Suprapubic skin (tissue), 4 donors: Measurements from ENCODE around the gene CLNK. TPM values are rescaled to one million over a fixed set of nuclear protein-coding genes. Genes with fewer than 3 reads are reported as not detected.
"Not testable (repeated sequence)": the region's sequence is repeated elsewhere in the genome, so short reads cannot be mapped to it uniquely, and the experiment has no call there.

Experiments
- DNase-seq, 2 donors: peaks; one replicate each; pipeline ENCODE4 v3.0.0-alpha.2; 2019; ENCODE audit warnings: low spot score in 2 of 2
- H3K27ac ChIP-seq: fragments of 200-600 bp; sonication (generic); one replicate; pipeline ENCODE4 v1.5.1; 2019
- H3K27me3 ChIP-seq: fragments of 200-600 bp; sonication (generic); one replicate; pipeline ENCODE4 v1.5.1; 2019
- H3K36me3 ChIP-seq: fragments of 200-600 bp; sonication (generic); one replicate; pipeline ENCODE4 v1.5.1; 2019
- H3K4me1 ChIP-seq: fragments of 200-600 bp; sonication (generic); one replicate; pipeline ENCODE4 v1.5.1; 2019
- H3K4me3 ChIP-seq: fragments of 200-600 bp; sonication (generic); one replicate; pipeline ENCODE4 v1.5.1; 2019; ENCODE audit warnings: mild to moderate bottlenecking
- H3K9me3 ChIP-seq: fragments of 200-600 bp; sonication (generic); one replicate; pipeline ENCODE4 v1.5.1; 2019
- CTCF ChIP-seq, 2 donors: fragments of 200-600 bp in 1 of 2; fragments of 450-650 bp in 1 of 2; sonication (generic) in 1 of 2; IDR thresholded peaks; one replicate each; pipeline ENCODE4 v1.5.1; 2016 to 2019; ENCODE audit warnings: antibody characterized with exemption in 2 of 2, mild to moderate bottlenecking in 1 of 2, moderate library complexity in 1 of 2
- EP300 ChIP-seq: sonication (generic); formaldehyde crosslinking; IDR thresholded peaks from one replicate; pipeline ENCODE4 v1.6.1; 2017; ENCODE audit warnings: antibody characterized with exemption
- POLR2A ChIP-seq, 2 donors: fragments of 450-650 bp; IDR thresholded peaks; one replicate each; pipeline ENCODE4 v1.6.1; 2017; ENCODE audit warnings: antibody characterized with exemption in 2 of 2, mild to moderate bottlenecking in 2 of 2, moderate library complexity in 2 of 2
- POLR2AphosphoS5 ChIP-seq, 3 donors: sonication (generic); formaldehyde crosslinking; IDR thresholded peaks; one replicate each; pipeline ENCODE4 v1.6.1; 2017; ENCODE audit warnings: antibody characterized with exemption in 3 of 3
- WGBS: methylation state at CpG from one replicate; pipeline ENCODE4 v1.1.5; 2018; 5-methylcytosine and 5-hydroxymethylcytosine counted together
- total RNA-seq, 4 donors: library from RNA; depleted of rRNA; stranded (reverse); fragments of >200 nt; gene quantifications; one replicate each; pipeline ENCODE4 v1.1.0, GENCODE V29; 2016

CLNK gene
- total RNA-seq, 4 donors from 2014 or later = 0.11 to 0.64 (median 0.52) TPM; not detected in 1

- peaks cover 2% of the 10 kb centered on the region for H3K27me3 ChIP-seq
- no peaks in the 10 kb centered on the region for H3K9me3 ChIP-seq
- H3K4me3 ChIP-seq = no peak overlapping the region
- TF ChIP-seq CTCF (IDR thresholded peaks at IDR 0.05) (no peak), EP300 (no peak), POLR2AphosphoS5 (IDR thresholded peaks at IDR 0.05) (no peak), POLR2A (IDR thresholded peaks at IDR 0.05) (no peak)
- no peaks in the 10 kb centered on the region for H3K4me1 ChIP-seq
- DNase-seq = no peak
- no peak overlapping the region for H3K27ac ChIP-seq
- WGBS = 89% methylated on average over 7 of the region's 7 CpGs
- H3K36me3 ChIP-seq = no peaks in the 10 kb centered on the region
These were observed 109.2 kb downstream of the CLNK start for GRCh38 chr4:10575414-10575813.

- not testable (repeated sequence) for DNase-seq, H3K4me3 ChIP-seq, H3K27me3 ChIP-seq, H3K36me3 ChIP-seq, H3K4me1 ChIP-seq, H3K9me3 ChIP-seq, H3K27ac ChIP-seq
- 92% methylated on average over 8 of the region's 8 CpGs for WGBS
These were observed 110.0 kb downstream of the CLNK start for GRCh38 chr4:10574553-10574952.

GRCh38 chr4:10571909-10572308 is 112.7 kb downstream of the CLNK start:
- H3K27ac ChIP-seq = no peak overlapping the region
- no peak overlapping the region for H3K4me3 ChIP-seq
- H3K9me3 ChIP-seq = no peaks in the 10 kb centered on the region
- TF ChIP-seq EP300 (no peak), POLR2AphosphoS5 (IDR thresholded peaks at IDR 0.05) (no peak), CTCF (IDR thresholded peaks at IDR 0.05) (no peak), POLR2A (IDR thresholded peaks at IDR 0.05) (no peak)
- WGBS = 40% methylated on average over 2 of the region's 2 CpGs
- no peaks in the 10 kb centered on the region for H3K36me3 ChIP-seq
- no peak for DNase-seq
- H3K4me1 ChIP-seq = no peaks in the 10 kb centered on the region
- peaks cover 7% of the 10 kb centered on the region for H3K27me3 ChIP-seq

- Histone ChIP-seq H3K4me1 (no peaks in the 10 kb centered on the region), H3K36me3 (no peaks in the 10 kb centered on the region), H3K9me3 (no peaks in the 10 kb centered on the region), H3K27me3 (peaks cover 5% of the 10 kb centered on the region), H3K27ac (no peak overlapping the region), H3K4me3 (no peak overlapping the region)
- DNase-seq = no peak
- WGBS = 90% methylated on average over 2 of the region's 2 CpGs
- TF ChIP-seq EP300 (no peak), POLR2AphosphoS5 (IDR thresholded peaks at IDR 0.05) (no peak), CTCF (IDR thresholded peaks at IDR 0.05) (no peak), POLR2A (IDR thresholded peaks at IDR 0.05) (no peak)
These were observed 115.1 kb downstream of the CLNK start for GRCh38 chr4:10569491-10569890.

- no peaks in the 10 kb centered on the region for H3K4me1 ChIP-seq
- TF ChIP-seq EP300 (no peak), CTCF (IDR thresholded peaks at IDR 0.05) (no peak), POLR2AphosphoS5 (IDR thresholded peaks at IDR 0.05) (no peak), POLR2A (IDR thresholded peaks at IDR 0.05) (no peak)
- H3K36me3 ChIP-seq = no peaks in the 10 kb centered on the region
- no peaks in the 10 kb centered on the region for H3K9me3 ChIP-seq
- H3K4me3 ChIP-seq = no peak overlapping the region
- DNase-seq = no peak
- H3K27me3 ChIP-seq = peaks cover 5% of the 10 kb centered on the region
- no peak overlapping the region for H3K27ac ChIP-seq
These were observed 116.8 kb downstream of the CLNK start for GRCh38 chr4:10567766-10568165.

- no peak for DNase-seq
- H3K4me3 ChIP-seq = no peak overlapping the region
These were observed 119.3 kb downstream of the CLNK start for GRCh38 chr4:10565166-10565780.

More at GRCh38 chr4:10565166-10565780, 119.3 kb downstream of the CLNK start:
- TF ChIP-seq POLR2AphosphoS5 (IDR thresholded peaks at IDR 0.05) (no peak), CTCF (IDR thresholded peaks at IDR 0.05) (no peak), EP300 (no peak), POLR2A (IDR thresholded peaks at IDR 0.05) (no peak)
- Histone ChIP-seq H3K27me3 (peaks cover 5% of the 10 kb centered on the region), H3K27ac (no peak overlapping the region), H3K36me3 (no peaks in the 10 kb centered on the region), H3K9me3 (no peaks in the 10 kb centered on the region), H3K4me1 (no peaks in the 10 kb centered on the region)
- WGBS = 83% methylated on average over 5 of the region's 5 CpGs
